ENCODE measurements around the gene DCDC1.

DCDC1 gene

GRCh38 chr11:31237819-31238760 is 131.4 kb downstream of the DCDC1 start:
- Histone ChIP-seq H3K4me3 (ENCODE audit: insufficient read depth, low read depth, low read length, poor library complexity, severe bottlenecking) (no peak overlapping the region), H3K27me3 (replicated peaks; ENCODE audit: control insufficient read depth, insufficient read depth, low read length, poor library complexity, severe bottlenecking) (no peaks in the 10 kb centered on the region), H3K36me3 (ENCODE audit: control insufficient read depth, insufficient read depth, low read length) (no peaks in the 10 kb centered on the region), H3K27ac (ENCODE audit: insufficient read depth, low read length, poor library complexity, severe bottlenecking) (no peak overlapping the region), H3K9me3 (ENCODE audit: control insufficient read depth, low read length) (no peaks in the 10 kb centered on the region), H3K4me1 (ENCODE audit: control insufficient read depth, insufficient read depth, low read length, poor library complexity, severe bottlenecking) (no peaks in the 10 kb centered on the region)
- DNase-seq, result no peak

- no peak overlapping the region for H3K4me3 ChIP-seq (ENCODE audit: insufficient read depth, low read depth, low read length, poor library complexity, severe bottlenecking)
- H3K4me1 ChIP-seq (ENCODE audit: control insufficient read depth, insufficient read depth, low read length, poor library complexity, severe bottlenecking), result no peaks in the 10 kb centered on the region
- no peak overlapping the region for H3K27ac ChIP-seq (ENCODE audit: insufficient read depth, low read length, poor library complexity, severe bottlenecking)
- DNase-seq, result no peak
- no peaks in the 10 kb centered on the region for H3K9me3 ChIP-seq (ENCODE audit: control insufficient read depth, low read length)
- no peaks in the 10 kb centered on the region for H3K27me3 ChIP-seq (replicated peaks; ENCODE audit: control insufficient read depth, insufficient read depth, low read length, poor library complexity, severe bottlenecking)
- no peaks in the 10 kb centered on the region for H3K36me3 ChIP-seq (ENCODE audit: control insufficient read depth, insufficient read depth, low read length)
These were observed 133.4 kb downstream of the DCDC1 start for GRCh38 chr11:31236143-31236542.

GRCh38 chr11:31233425-31233824 is 136.1 kb downstream of the DCDC1 start:
- Histone ChIP-seq H3K4me3 (ENCODE audit: insufficient read depth, low read depth, low read length, poor library complexity, severe bottlenecking) (no peak overlapping the region), H3K27ac (ENCODE audit: insufficient read depth, low read length, poor library complexity, severe bottlenecking) (no peak overlapping the region), H3K4me1 (ENCODE audit: control insufficient read depth, insufficient read depth, low read length, poor library complexity, severe bottlenecking) (no peaks in the 10 kb centered on the region), H3K9me3 (ENCODE audit: control insufficient read depth, low read length) (no peaks in the 10 kb centered on the region), H3K36me3 (ENCODE audit: control insufficient read depth, insufficient read depth, low read length) (no peaks in the 10 kb centered on the region), H3K27me3 (replicated peaks; ENCODE audit: control insufficient read depth, insufficient read depth, low read length, poor library complexity, severe bottlenecking) (no peaks in the 10 kb centered on the region)
- DNase-seq, result no peak

- Histone ChIP-seq H3K4me3 (ENCODE audit: insufficient read depth, low read depth, low read length, poor library complexity, severe bottlenecking) (no peak overlapping the region), H3K27me3 (replicated peaks; ENCODE audit: control insufficient read depth, insufficient read depth, low read length, poor library complexity, severe bottlenecking) (no peaks in the 10 kb centered on the region)
- DNase-seq, result no peak
These were observed 137.9 kb downstream of the DCDC1 start for GRCh38 chr11:31231601-31232000.

GRCh38 chr11:31218847-31219246 is 150.7 kb downstream of the DCDC1 start:
- no peaks in the 10 kb centered on the region for H3K27me3 ChIP-seq (replicated peaks; ENCODE audit: control insufficient read depth, insufficient read depth, low read length, poor library complexity, severe bottlenecking)
- no peaks in the 10 kb centered on the region for H3K9me3 ChIP-seq (ENCODE audit: control insufficient read depth, low read length)
- H3K4me3 ChIP-seq (ENCODE audit: insufficient read depth, low read depth, low read length, poor library complexity, severe bottlenecking), result no peak overlapping the region
- H3K36me3 ChIP-seq (ENCODE audit: control insufficient read depth, insufficient read depth, low read length), result no peaks in the 10 kb centered on the region
- no peak for DNase-seq
- no peak overlapping the region for H3K27ac ChIP-seq (ENCODE audit: insufficient read depth, low read length, poor library complexity, severe bottlenecking)
- H3K4me1 ChIP-seq (ENCODE audit: control insufficient read depth, insufficient read depth, low read length, poor library complexity, severe bottlenecking), result no peaks in the 10 kb centered on the region

More at GRCh38 chr11:31231601-31232000, 137.9 kb downstream of the DCDC1 start:
- Histone ChIP-seq H3K4me1 (ENCODE audit: control insufficient read depth, insufficient read depth, low read length, poor library complexity, severe bottlenecking) (no peaks in the 10 kb centered on the region), H3K36me3 (ENCODE audit: control insufficient read depth, insufficient read depth, low read length) (no peaks in the 10 kb centered on the region), H3K27ac (ENCODE audit: insufficient read depth, low read length, poor library complexity, severe bottlenecking) (no peak overlapping the region), H3K9me3 (ENCODE audit: control insufficient read depth, low read length) (no peaks in the 10 kb centered on the region)

GRCh38 chr11:31214372-31214771 is 155.2 kb downstream of the DCDC1 start:
- Histone ChIP-seq H3K27me3 (replicated peaks; ENCODE audit: control insufficient read depth, insufficient read depth, low read length, poor library complexity, severe bottlenecking) (no peaks in the 10 kb centered on the region), H3K4me3 (ENCODE audit: insufficient read depth, low read depth, low read length, poor library complexity, severe bottlenecking) (no peak overlapping the region), H3K4me1 (ENCODE audit: control insufficient read depth, insufficient read depth, low read length, poor library complexity, severe bottlenecking) (no peaks in the 10 kb centered on the region), H3K27ac (ENCODE audit: insufficient read depth, low read length, poor library complexity, severe bottlenecking) (no peak overlapping the region), H3K36me3 (ENCODE audit: control insufficient read depth, insufficient read depth, low read length) (no peaks in the 10 kb centered on the region), H3K9me3 (ENCODE audit: control insufficient read depth, low read length) (no peaks in the 10 kb centered on the region)
- DNase-seq, result no peak

GRCh38 chr11:31199378-31199777 is 170.2 kb downstream of the DCDC1 start:
- no peak for DNase-seq
- Histone ChIP-seq H3K9me3 (ENCODE audit: control insufficient read depth, low read length) (no peaks in the 10 kb centered on the region), H3K27me3 (replicated peaks; ENCODE audit: control insufficient read depth, insufficient read depth, low read length, poor library complexity, severe bottlenecking) (no peaks in the 10 kb centered on the region), H3K36me3 (ENCODE audit: control insufficient read depth, insufficient read depth, low read length) (no peaks in the 10 kb centered on the region), H3K27ac (ENCODE audit: insufficient read depth, low read length, poor library complexity, severe bottlenecking) (no peak overlapping the region), H3K4me3 (ENCODE audit: insufficient read depth, low read depth, low read length, poor library complexity, severe bottlenecking) (no peak overlapping the region), H3K4me1 (ENCODE audit: control insufficient read depth, insufficient read depth, low read length, poor library complexity, severe bottlenecking) (no peaks in the 10 kb centered on the region)

GRCh38 chr11:31173926-31174680 is 195.4 kb downstream of the DCDC1 start:
- no peaks in the 10 kb centered on the region for H3K36me3 ChIP-seq (ENCODE audit: control insufficient read depth, insufficient read depth, low read length)
- no peak overlapping the region for H3K4me3 ChIP-seq (ENCODE audit: insufficient read depth, low read depth, low read length, poor library complexity, severe bottlenecking)
- H3K9me3 ChIP-seq (ENCODE audit: control insufficient read depth, low read length), result peaks cover 5% of the 10 kb centered on the region
- H3K27ac ChIP-seq (ENCODE audit: insufficient read depth, low read length, poor library complexity, severe bottlenecking), result no peak overlapping the region
- no peaks in the 10 kb centered on the region for H3K27me3 ChIP-seq (replicated peaks; ENCODE audit: control insufficient read depth, insufficient read depth, low read length, poor library complexity, severe bottlenecking)
- no peaks in the 10 kb centered on the region for H3K4me1 ChIP-seq (ENCODE audit: control insufficient read depth, insufficient read depth, low read length, poor library complexity, severe bottlenecking)
- DNase-seq, result no peak

GRCh38 chr11:31160504-31161422 is 208.8 kb downstream of the DCDC1 start:
- DNase-seq, result no peak
- no peak overlapping the region for H3K4me3 ChIP-seq (ENCODE audit: insufficient read depth, low read depth, low read length, poor library complexity, severe bottlenecking)
- H3K9me3 ChIP-seq (ENCODE audit: control insufficient read depth, low read length), result no peaks in the 10 kb centered on the region
- H3K36me3 ChIP-seq (ENCODE audit: control insufficient read depth, insufficient read depth, low read length), result no peaks in the 10 kb centered on the region
- H3K27ac ChIP-seq (ENCODE audit: insufficient read depth, low read length, poor library complexity, severe bottlenecking), result no peak overlapping the region
- H3K4me1 ChIP-seq (ENCODE audit: control insufficient read depth, insufficient read depth, low read length, poor library complexity, severe bottlenecking), result no peaks in the 10 kb centered on the region
- no peaks in the 10 kb centered on the region for H3K27me3 ChIP-seq (replicated peaks; ENCODE audit: control insufficient read depth, insufficient read depth, low read length, poor library complexity, severe bottlenecking)

Data from effector memory CD4-positive, alpha-beta T cell (primary cell).